Measurements from ENCODE around the gene SPHKAP.

SPHKAP gene

DNA sequence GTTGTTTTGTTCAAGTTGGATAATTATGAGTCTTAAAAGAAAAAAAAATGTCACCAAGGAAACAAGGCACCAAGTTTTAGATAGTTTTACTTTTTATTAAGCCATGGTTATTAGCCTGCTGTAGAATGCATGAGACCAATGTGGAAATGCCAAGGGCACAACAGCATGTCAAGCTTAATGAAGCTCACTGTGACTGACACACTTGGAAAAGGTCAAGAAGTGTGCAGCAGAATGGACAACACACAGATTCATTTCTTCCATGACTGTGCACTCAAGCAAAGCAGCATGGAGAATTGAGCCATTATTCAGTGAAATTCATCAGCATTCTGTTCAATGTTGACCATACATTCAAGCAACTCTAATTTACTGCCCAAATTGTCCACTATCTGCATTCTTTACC, 23.6 kb downstream of the SPHKAP start:
- no peak overlapping the region for H3K4me3 ChIP-seq (ENCODE audit: low read length in 2 of 2)
- H3K27ac ChIP-seq (ENCODE audit: low read depth in 2 of 2, low read length in 2 of 2): no peak overlapping the region
- H3K9ac ChIP-seq (ENCODE audit: low read depth in 1 of 2, low read length in 2 of 2): no peak overlapping the region
- no peaks in the 10 kb centered on the region for H3K36me3 ChIP-seq (ENCODE audit: control insufficient read depth in 2 of 2, insufficient read depth in 2 of 2, low read length in 2 of 2)
- no peaks in the 10 kb centered on the region for H3K9me3 ChIP-seq (ENCODE audit: control insufficient read depth in 2 of 2, low read length in 2 of 2)
- H3K4me1 ChIP-seq (ENCODE audit: control insufficient read depth in 2 of 2, insufficient read depth in 2 of 2, low read length in 2 of 2): no peaks in the 10 kb centered on the region
- no peaks in the 10 kb centered on the region for H3K27me3 ChIP-seq (ENCODE audit: control insufficient read depth in 2 of 2, insufficient read depth in 2 of 2, low read length in 2 of 2)

DNA sequence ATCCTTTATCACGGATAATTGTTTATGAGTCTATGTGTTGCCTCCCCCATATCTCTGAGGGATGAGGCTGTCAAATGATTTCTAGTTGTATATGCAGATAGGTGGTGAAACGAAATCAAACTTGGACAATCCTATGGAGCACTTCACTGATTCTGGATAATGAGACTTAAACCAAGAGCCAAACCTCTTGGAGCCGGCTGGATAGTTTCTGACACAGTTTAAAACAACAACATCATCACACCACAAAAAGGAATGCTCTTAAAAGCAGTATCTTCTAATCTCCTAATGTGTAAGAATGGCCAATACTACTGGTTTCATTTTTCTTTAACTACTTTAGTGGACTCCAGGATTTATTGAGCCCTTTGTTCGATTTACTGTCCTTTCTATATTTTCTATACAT, 36.5 kb downstream of the SPHKAP start:
- Histone ChIP-seq H3K36me3 (ENCODE audit: control insufficient read depth in 2 of 2, insufficient read depth in 2 of 2, low read length in 2 of 2) (no peaks in the 10 kb centered on the region), H3K27me3 (ENCODE audit: control insufficient read depth in 2 of 2, insufficient read depth in 2 of 2, low read length in 2 of 2) (no peaks in the 10 kb centered on the region), H3K9me3 (ENCODE audit: control insufficient read depth in 2 of 2, low read length in 2 of 2) (no peaks in the 10 kb centered on the region), H3K9ac (ENCODE audit: low read depth in 1 of 2, low read length in 2 of 2) (no peak overlapping the region), H3K4me3 (ENCODE audit: low read length in 2 of 2) (no peak overlapping the region), H3K27ac (ENCODE audit: low read depth in 2 of 2, low read length in 2 of 2) (no peak overlapping the region), H3K4me1 (ENCODE audit: control insufficient read depth in 2 of 2, insufficient read depth in 2 of 2, low read length in 2 of 2) (no peaks in the 10 kb centered on the region)

GRCh38 chr2:228140934-228141528, 40.5 kb downstream of the SPHKAP start:
- no peak overlapping the region for H3K27ac ChIP-seq (ENCODE audit: low read depth in 2 of 2, low read length in 2 of 2)

GRCh38 chr2:228136027-228136426, 45.5 kb downstream of the SPHKAP start:
- no peaks in the 10 kb centered on the region for H3K27me3 ChIP-seq (ENCODE audit: control insufficient read depth in 2 of 2, insufficient read depth in 2 of 2, low read length in 2 of 2)
- H3K9ac ChIP-seq (ENCODE audit: low read depth in 1 of 2, low read length in 2 of 2): no peak overlapping the region
- H3K27ac ChIP-seq (ENCODE audit: low read depth in 2 of 2, low read length in 2 of 2): no peak overlapping the region
- H3K4me1 ChIP-seq (ENCODE audit: control insufficient read depth in 2 of 2, insufficient read depth in 2 of 2, low read length in 2 of 2): no peaks in the 10 kb centered on the region
- H3K4me3 ChIP-seq (ENCODE audit: low read length in 2 of 2): no peak overlapping the region
- H3K9me3 ChIP-seq (ENCODE audit: control insufficient read depth in 2 of 2, low read length in 2 of 2): no peaks in the 10 kb centered on the region
- no peaks in the 10 kb centered on the region for H3K36me3 ChIP-seq (ENCODE audit: control insufficient read depth in 2 of 2, insufficient read depth in 2 of 2, low read length in 2 of 2)

More at GRCh38 chr2:228140934-228141528, 40.5 kb downstream of the SPHKAP start:
- H3K4me1 ChIP-seq (ENCODE audit: control insufficient read depth in 2 of 2, insufficient read depth in 2 of 2, low read length in 2 of 2): no peaks in the 10 kb centered on the region
- no peak overlapping the region for H3K9ac ChIP-seq (ENCODE audit: low read depth in 1 of 2, low read length in 2 of 2)
- H3K9me3 ChIP-seq (ENCODE audit: control insufficient read depth in 2 of 2, low read length in 2 of 2): no peaks in the 10 kb centered on the region
- H3K27me3 ChIP-seq (ENCODE audit: control insufficient read depth in 2 of 2, insufficient read depth in 2 of 2, low read length in 2 of 2): no peaks in the 10 kb centered on the region
- no peaks in the 10 kb centered on the region for H3K36me3 ChIP-seq (ENCODE audit: control insufficient read depth in 2 of 2, insufficient read depth in 2 of 2, low read length in 2 of 2)
- no peak overlapping the region for H3K4me3 ChIP-seq (ENCODE audit: low read length in 2 of 2)

DNA sequence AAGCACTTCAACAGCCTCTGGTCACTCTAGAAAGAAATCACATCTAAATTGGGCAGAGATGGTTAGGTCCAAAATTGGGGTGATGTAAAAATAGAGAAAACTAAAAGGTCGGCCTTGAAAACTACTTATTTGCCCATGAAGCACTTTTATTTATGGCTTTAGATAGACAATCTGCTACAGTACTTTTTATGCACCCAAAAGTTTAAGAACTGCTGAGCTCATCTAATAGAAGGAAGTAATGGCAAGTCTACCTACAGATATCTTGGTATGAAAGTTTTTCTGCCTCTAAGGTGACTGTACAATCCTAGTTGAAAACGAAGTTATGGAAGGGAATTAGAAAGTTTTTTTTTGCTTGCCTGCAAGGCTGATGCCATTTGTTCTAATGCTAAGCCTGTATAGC, 46.2 kb downstream of the SPHKAP start:
- Histone ChIP-seq H3K27me3 (ENCODE audit: control insufficient read depth in 2 of 2, insufficient read depth in 2 of 2, low read length in 2 of 2) (no peaks in the 10 kb centered on the region), H3K4me3 (ENCODE audit: low read length in 2 of 2) (no peak overlapping the region), H3K27ac (ENCODE audit: low read depth in 2 of 2, low read length in 2 of 2) (no peak overlapping the region)

DNA sequence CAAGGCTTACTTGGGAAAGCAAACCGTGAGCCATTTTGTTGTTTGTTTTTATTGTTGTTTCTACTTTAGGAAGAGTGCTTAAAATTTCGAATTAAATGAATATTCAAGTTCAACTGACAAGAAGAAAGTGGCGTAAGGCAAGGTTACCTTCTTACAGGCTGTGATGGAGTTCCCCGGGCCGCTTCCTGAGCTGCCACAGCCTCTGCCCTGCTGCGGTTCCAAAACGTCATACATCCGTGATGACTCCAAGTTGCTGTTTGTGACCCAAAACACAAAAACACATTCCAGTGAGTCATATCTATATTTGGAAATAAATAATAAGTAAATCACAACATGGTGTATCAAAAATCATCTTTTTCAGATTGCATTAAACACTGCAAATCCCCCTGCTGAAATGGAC, 49.7 kb downstream of the SPHKAP start:
- no peak overlapping the region for H3K9ac ChIP-seq (ENCODE audit: low read depth in 1 of 2, low read length in 2 of 2)
- no peaks in the 10 kb centered on the region for H3K27me3 ChIP-seq (ENCODE audit: control insufficient read depth in 2 of 2, insufficient read depth in 2 of 2, low read length in 2 of 2)
- H3K4me3 ChIP-seq (ENCODE audit: low read length in 2 of 2): no peak overlapping the region
- no peaks in the 10 kb centered on the region for H3K4me1 ChIP-seq (ENCODE audit: control insufficient read depth in 2 of 2, insufficient read depth in 2 of 2, low read length in 2 of 2)
- H3K27ac ChIP-seq (ENCODE audit: low read depth in 2 of 2, low read length in 2 of 2): no peak overlapping the region
- H3K36me3 ChIP-seq (ENCODE audit: control insufficient read depth in 2 of 2, insufficient read depth in 2 of 2, low read length in 2 of 2): no peaks in the 10 kb centered on the region
- H3K9me3 ChIP-seq (ENCODE audit: control insufficient read depth in 2 of 2, low read length in 2 of 2): no peaks in the 10 kb centered on the region

More for the DNA sequence above, 46.2 kb downstream of the SPHKAP start:
- no peaks in the 10 kb centered on the region for H3K9me3 ChIP-seq (ENCODE audit: control insufficient read depth in 2 of 2, low read length in 2 of 2)
- H3K9ac ChIP-seq (ENCODE audit: low read depth in 1 of 2, low read length in 2 of 2): no peak overlapping the region
- H3K4me1 ChIP-seq (ENCODE audit: control insufficient read depth in 2 of 2, insufficient read depth in 2 of 2, low read length in 2 of 2): no peaks in the 10 kb centered on the region
- H3K36me3 ChIP-seq (ENCODE audit: control insufficient read depth in 2 of 2, insufficient read depth in 2 of 2, low read length in 2 of 2): no peaks in the 10 kb centered on the region

DNA sequence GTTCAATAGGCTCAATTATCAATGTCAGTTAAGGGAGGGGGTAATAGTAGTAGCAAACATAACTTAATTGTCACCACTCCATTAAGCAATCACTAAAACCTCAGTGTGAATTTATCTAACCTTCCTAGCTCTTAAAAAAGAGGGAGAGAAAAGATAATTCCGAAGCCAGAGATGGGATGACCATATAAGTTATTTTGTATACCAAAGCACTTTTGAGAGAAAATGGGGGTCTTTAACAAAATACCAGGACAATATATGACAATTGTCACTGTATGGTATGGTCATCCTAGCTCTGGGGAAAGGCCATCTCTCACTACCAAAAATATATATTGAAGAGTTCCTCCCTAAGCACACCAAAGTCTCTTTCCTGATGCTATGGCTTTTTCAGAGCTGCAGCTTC, 55.1 kb downstream of the SPHKAP start:
- H3K36me3 ChIP-seq (ENCODE audit: control insufficient read depth in 2 of 2, insufficient read depth in 2 of 2, low read length in 2 of 2): no peaks in the 10 kb centered on the region
- no peaks in the 10 kb centered on the region for H3K27me3 ChIP-seq (ENCODE audit: control insufficient read depth in 2 of 2, insufficient read depth in 2 of 2, low read length in 2 of 2)
- H3K4me1 ChIP-seq (ENCODE audit: control insufficient read depth in 2 of 2, insufficient read depth in 2 of 2, low read length in 2 of 2): no peaks in the 10 kb centered on the region
- no peak overlapping the region for H3K4me3 ChIP-seq (ENCODE audit: low read length in 2 of 2)
- no peaks in the 10 kb centered on the region for H3K9me3 ChIP-seq (ENCODE audit: control insufficient read depth in 2 of 2, low read length in 2 of 2)
- H3K9ac ChIP-seq (ENCODE audit: low read depth in 1 of 2, low read length in 2 of 2): no peak overlapping the region
- no peak overlapping the region for H3K27ac ChIP-seq (ENCODE audit: low read depth in 2 of 2, low read length in 2 of 2)

GRCh38 chr2:228118940-228119339, 62.5 kb downstream of the SPHKAP start:
- H3K36me3 ChIP-seq (ENCODE audit: control insufficient read depth in 2 of 2, insufficient read depth in 2 of 2, low read length in 2 of 2): no peaks in the 10 kb centered on the region
- H3K27ac ChIP-seq (ENCODE audit: low read depth in 2 of 2, low read length in 2 of 2): no peak overlapping the region
- H3K4me1 ChIP-seq (ENCODE audit: control insufficient read depth in 2 of 2, insufficient read depth in 2 of 2, low read length in 2 of 2): no peaks in the 10 kb centered on the region
- no peaks in the 10 kb centered on the region for H3K27me3 ChIP-seq (ENCODE audit: control insufficient read depth in 2 of 2, insufficient read depth in 2 of 2, low read length in 2 of 2)
- no peaks in the 10 kb centered on the region for H3K9me3 ChIP-seq (ENCODE audit: control insufficient read depth in 2 of 2, low read length in 2 of 2)
- H3K9ac ChIP-seq (ENCODE audit: low read depth in 1 of 2, low read length in 2 of 2): no peak overlapping the region
- H3K4me3 ChIP-seq (ENCODE audit: low read length in 2 of 2): no peak overlapping the region

DNA sequence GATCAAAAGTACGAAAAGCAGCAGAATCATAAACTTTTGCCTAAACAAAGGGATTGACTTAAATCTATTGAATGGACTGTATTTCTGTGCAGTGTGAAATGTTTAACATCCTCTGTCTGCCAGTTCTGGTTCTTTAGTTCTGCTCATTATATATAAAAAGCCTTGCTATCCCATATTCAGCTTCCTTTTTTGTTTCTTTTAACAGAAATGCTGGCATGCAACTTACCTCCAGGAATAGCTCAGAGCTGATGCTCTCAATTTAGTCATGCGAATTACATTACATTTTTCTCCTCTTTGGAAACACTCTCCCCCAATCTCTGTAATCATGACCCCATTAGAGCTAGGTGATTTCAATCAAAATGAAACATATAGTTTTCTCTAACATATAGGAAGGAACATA, 73.6 kb downstream of the SPHKAP start:
- Histone ChIP-seq H3K27me3 (ENCODE audit: control insufficient read depth in 2 of 2, insufficient read depth in 2 of 2, low read length in 2 of 2) (no peaks in the 10 kb centered on the region), H3K36me3 (ENCODE audit: control insufficient read depth in 2 of 2, insufficient read depth in 2 of 2, low read length in 2 of 2) (no peaks in the 10 kb centered on the region), H3K4me1 (ENCODE audit: control insufficient read depth in 2 of 2, insufficient read depth in 2 of 2, low read length in 2 of 2) (no peaks in the 10 kb centered on the region), H3K9me3 (ENCODE audit: control insufficient read depth in 2 of 2, low read length in 2 of 2) (no peaks in the 10 kb centered on the region), H3K4me3 (ENCODE audit: low read length in 2 of 2) (no peak overlapping the region), H3K27ac (ENCODE audit: low read depth in 2 of 2, low read length in 2 of 2) (no peak overlapping the region), H3K9ac (ENCODE audit: low read depth in 1 of 2, low read length in 2 of 2) (no peak overlapping the region)

DNA sequence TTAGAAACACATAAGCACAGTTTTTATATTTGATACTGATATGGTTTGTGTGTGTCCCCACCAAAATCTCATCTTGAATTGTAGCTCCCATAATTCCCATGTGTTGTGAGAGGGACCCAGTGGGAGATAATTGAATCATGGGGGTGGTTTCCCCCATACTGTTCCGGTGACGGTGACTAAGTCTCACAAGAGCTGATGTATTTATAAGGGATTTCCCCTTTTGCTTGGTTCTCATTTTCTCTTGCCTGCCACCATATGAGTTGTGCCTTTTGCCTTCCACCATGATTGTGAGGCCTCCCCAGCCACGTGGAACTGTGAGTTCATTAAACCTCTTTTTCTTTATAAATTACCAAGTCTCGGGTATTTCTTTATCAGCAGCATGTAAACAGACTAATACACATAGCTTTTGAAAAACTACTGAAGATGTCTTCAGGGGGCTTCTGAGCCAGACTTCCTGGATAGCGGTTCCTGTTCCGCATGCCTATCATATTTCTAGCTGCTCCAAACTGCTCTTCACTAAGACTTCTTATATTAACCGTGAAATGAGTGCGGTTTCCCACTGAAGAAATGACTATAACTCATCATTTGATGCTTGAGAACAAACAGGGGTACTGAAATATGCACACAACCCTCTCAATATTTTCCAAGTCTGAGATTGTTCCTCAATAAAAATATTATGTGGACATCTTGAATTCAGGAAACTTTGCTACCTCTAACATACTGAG, 75.8 kb downstream of the SPHKAP start:
- Histone ChIP-seq H3K9me3 (ENCODE audit: control insufficient read depth in 2 of 2, low read length in 2 of 2) (no peaks in the 10 kb centered on the region), H3K4me1 (ENCODE audit: control insufficient read depth in 2 of 2, insufficient read depth in 2 of 2, low read length in 2 of 2) (no peaks in the 10 kb centered on the region), H3K4me3 (ENCODE audit: low read length in 2 of 2) (no peak overlapping the region), H3K36me3 (ENCODE audit: control insufficient read depth in 2 of 2, insufficient read depth in 2 of 2, low read length in 2 of 2) (no peaks in the 10 kb centered on the region), H3K27ac (ENCODE audit: low read depth in 2 of 2, low read length in 2 of 2) (no peak overlapping the region), H3K9ac (ENCODE audit: low read depth in 1 of 2, low read length in 2 of 2) (no peak overlapping the region), H3K27me3 (ENCODE audit: control insufficient read depth in 2 of 2, insufficient read depth in 2 of 2, low read length in 2 of 2) (no peaks in the 10 kb centered on the region)
